Stimulated activated CD4-positive, alpha-beta T cell treated with anti-CD3 and anti-CD28 coated beads, Interleukin-15, amount 100 ng/mL, for 48 hours (primary cell): ENCODE measurements around the gene RABL3.
"Not testable (repeated sequence)": the region's sequence is repeated elsewhere in the genome, so short reads cannot be mapped to it uniquely, and the experiment has no call there.

Experiments used
- DNase-seq, 2 donors: peaks; one replicate each; pipeline ENCODE4 v3.0.0-alpha.2; 2020; ENCODE audit warnings: low read depth in 2 of 2

The RABL3 gene

GRCh38 chr3:120745466-120745865 is 3.1 kb upstream of the RABL3 start:
- DNase-seq, result no peak

GRCh38 chr3:120743556-120744195 is 1.4 kb upstream of the RABL3 start:
- DNase-seq, result no peak

GRCh38 chr3:120742849-120743365 is 591 bp upstream of the RABL3 start:
- DNase-seq, result no peak

GRCh38 chr3:120741837-120742197 is 499 bp downstream of the RABL3 start:
- no peak for DNase-seq

- DNase-seq, result no peak
Observed at GRCh38 chr3:120741320-120741719, 996 bp downstream of the RABL3 start.

GRCh38 chr3:120738006-120738405 is 4.3 kb downstream of the RABL3 start:
- DNase-seq, result not testable (repeated sequence)

- DNase-seq, result no peak
Observed at GRCh38 chr3:120730576-120731542, 11.5 kb downstream of the RABL3 start.

- no peak for DNase-seq
Observed at GRCh38 chr3:120726791-120727190, 15.5 kb downstream of the RABL3 start.

- peak; percentile 17 to 42 for DNase-seq
Observed at GRCh38 chr3:120719167-120719834, 23.0 kb downstream of the RABL3 start.

- DNase-seq, result no peak
Observed at GRCh38 chr3:120713262-120713661, 29.1 kb downstream of the RABL3 start.

GRCh38 chr3:120710369-120710768 is 31.9 kb downstream of the RABL3 start:
- DNase-seq, result no peak

- no peak for DNase-seq
Observed at GRCh38 chr3:120708408-120708807, 33.9 kb downstream of the RABL3 start.

- DNase-seq, result no peak
Observed at GRCh38 chr3:120706950-120707349, 35.4 kb downstream of the RABL3 start.

- no peak for DNase-seq
Observed at GRCh38 chr3:120705884-120706582, 36.3 kb downstream of the RABL3 start.

GRCh38 chr3:120699333-120699732 is 43.0 kb downstream of the RABL3 start:
- DNase-seq, result no peak

- no peak for DNase-seq
Observed at GRCh38 chr3:120693439-120694171, 48.7 kb downstream of the RABL3 start.

- DNase-seq, result no peak
Observed at GRCh38 chr3:120689395-120689794, 52.9 kb downstream of the RABL3 start.

- no peak for DNase-seq
Observed at GRCh38 chr3:120688121-120688520, 54.2 kb downstream of the RABL3 start.

- DNase-seq, result no peak
Observed at GRCh38 chr3:120685411-120685810, 56.9 kb downstream of the RABL3 start.

- no peak for DNase-seq
Observed at GRCh38 chr3:120684896-120685295, 57.4 kb downstream of the RABL3 start.
